HG02759 (cell line): ENCODE data around the gene TSPAN9.

Source experiments
- ATAC-seq: cut with Tn5 transposase; IDR thresholded peaks from one replicate; pipeline ENCODE4 v1.9.1; 2021; ENCODE audit warnings: mild to moderate bottlenecking, moderate library complexity; ENCODE audit not compliant: unreplicated experiment

The TSPAN9 gene

DNA sequence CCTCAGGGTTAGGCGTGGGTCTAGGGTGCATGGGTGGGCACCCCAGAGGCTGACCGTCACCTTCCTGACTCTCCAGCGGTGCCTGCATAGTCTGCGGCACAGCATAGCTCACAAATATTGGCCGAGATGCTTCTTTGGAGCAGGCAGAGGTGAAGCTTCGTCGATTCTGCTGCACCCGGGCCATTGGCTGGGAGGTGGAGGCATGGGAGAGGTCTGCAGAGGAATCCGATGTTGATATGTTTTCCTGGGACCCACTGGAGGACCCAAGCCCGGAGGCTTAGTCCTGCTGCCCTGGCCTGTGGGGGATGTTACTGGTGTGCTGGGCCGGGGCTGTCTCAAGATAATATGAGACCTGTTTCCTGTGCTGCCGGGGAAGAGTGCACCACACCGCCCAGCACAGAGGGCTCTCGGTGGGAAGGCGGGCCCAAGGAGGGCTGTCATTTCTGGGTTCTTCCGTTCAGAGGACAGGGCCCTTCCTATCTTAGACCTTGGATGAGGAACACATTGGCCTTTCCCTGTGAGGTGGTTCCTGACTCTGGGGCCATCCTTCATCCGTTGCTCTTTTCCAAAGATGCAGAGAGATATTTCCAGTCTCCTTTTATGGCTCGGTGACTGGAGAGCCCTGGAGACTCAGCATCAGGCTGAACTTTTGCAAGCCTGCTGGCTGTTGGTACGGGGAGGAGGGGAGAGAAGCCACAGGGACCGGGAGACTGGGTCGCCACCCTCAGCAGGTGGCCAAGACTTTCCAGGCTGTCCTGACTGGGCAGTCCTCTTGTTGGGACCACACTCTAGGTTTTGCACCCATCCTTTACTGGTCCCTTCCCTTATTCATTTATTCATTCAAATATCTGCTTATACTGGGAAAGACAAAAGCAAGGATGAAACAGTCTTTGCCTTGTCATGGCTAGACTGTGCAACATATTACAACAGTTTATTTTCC, 143.5 kb downstream of the TSPAN9 start:
- no peak for ATAC-seq

DNA sequence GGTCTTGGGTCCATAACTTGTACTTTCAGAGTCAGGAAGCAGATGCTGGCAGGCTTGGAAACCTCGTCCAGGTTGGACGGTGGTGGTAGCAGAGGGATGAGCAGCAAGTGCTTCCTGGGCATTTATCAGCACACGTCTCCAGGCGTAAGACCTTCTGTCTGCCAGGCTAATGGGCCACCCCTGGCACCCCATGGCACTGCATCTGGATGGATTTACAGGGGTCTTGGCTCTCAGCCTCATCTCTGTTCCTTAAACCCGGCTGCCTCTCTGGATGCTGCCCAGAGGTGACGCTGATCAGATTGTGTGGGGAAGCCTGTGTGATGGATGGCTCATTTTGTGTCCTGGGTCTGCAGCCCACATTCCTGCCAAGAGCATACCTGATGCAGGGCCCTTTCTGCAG, 145.1 kb downstream of the TSPAN9 start:
- no peak for ATAC-seq

DNA sequence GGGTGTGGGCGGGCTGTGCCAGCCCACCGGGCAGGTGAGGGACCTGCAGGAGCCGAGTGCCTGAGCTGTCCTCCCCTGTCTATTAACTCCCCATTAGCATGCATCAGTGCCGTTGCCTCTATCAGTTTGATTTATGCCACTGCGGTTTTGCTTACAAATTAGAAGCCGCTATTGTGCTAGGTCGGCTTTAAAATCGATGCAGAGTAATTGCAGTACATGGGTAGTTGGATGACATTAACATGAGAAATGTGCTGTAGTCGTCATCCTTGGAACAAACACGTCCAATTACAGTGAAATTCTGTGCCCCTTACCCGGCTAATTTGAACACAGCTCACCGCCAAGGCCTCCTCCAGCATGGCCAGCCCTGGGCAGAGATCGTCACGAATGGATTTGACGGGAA, 145.8 kb downstream of the TSPAN9 start:
- ATAC-seq = no peak

DNA sequence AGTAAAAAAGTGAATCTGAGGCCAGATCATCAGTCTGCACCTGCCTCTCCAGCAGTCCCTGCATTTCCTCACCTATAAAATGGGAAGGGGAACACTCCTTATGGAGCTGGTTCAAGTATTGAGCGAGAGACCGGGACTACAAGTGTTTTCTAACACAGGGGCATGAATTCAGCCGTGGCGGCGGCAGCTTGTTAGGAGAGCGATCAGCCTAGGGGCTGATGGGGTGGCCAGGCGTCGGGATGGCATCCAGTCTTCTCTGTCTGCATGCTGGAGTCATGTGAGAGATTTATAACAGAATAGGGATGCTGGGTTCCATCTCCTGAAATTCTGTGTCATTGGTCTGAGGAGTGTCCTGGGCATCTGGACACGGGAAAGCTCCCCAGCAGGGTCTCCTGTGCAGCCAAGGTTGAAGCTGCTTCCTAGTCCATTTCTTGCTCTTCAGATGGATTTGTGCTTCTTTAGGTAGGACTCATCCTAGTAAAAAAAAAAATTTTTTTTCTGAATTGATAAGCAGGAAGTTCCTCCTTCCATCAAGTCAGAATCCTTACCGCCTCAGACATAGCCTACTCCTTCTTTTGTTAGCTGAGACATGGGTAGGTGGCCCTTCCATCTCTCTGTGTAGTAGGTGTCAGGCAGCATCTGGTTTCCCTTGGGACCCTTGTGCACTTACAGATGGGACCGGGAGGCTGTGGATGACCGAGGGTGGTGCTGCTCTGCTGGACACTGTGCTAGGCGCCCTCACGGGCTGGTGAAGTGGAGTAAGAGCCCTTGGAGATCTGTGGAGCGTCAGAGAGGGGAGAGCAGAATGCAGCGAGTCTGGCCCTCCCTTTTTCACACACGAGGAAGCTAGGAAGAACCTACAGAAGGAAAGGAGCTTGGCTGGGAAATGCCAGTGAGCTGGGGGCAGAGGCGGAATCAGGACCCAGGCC, 146.7 kb downstream of the TSPAN9 start:
- ATAC-seq = no peak

DNA sequence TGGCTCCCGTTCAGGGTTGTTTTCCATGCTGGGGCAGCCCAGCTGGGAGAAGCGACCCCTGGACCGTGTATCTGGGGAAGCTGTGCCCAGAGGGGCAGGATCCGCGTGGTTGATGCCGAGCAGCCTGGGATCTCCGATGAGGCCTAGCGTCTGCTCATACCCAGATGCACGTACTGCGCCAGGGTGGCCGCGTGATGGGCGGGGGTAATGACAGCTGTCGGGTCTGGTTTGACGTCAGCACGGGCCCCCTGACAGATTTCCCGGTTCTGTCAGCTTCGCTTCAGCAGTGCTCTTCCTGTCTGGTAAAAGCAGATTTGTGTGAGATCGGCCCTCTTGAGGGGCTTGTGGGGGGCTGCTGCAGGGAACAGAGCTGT, 147.3 kb downstream of the TSPAN9 start:
- ATAC-seq = no peak

DNA sequence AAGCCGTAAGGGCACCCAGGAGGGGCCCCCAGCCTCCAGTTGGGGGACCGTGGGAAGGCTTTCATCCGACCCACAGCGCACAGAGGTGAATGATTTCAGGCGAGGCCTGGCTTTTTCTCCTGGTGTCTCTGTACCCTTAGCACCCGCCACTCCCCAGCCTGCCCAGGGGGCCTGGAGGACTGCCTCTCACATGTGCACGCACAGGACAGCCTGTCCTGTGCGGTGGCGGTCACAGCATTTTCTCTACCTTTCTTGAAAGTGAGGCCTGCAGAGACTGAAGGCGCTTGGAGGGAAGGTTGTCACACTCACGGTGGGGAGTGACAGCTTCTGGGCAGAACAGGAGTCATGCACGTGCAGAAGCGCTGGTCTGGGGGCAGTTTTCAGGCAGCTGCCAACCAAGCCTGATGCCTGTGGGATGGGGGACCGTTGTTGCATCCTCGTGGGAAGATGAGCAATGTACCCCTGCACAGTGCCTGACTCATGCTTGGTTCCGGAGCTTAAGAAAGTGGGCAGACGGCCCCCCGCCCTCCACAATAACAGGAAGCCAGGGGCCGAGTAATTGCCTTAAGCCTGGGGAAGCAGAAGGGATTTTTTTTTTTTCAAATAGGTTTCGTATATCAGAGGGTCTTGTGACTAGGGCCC, 148.1 kb downstream of the TSPAN9 start:
- ATAC-seq = no peak

DNA sequence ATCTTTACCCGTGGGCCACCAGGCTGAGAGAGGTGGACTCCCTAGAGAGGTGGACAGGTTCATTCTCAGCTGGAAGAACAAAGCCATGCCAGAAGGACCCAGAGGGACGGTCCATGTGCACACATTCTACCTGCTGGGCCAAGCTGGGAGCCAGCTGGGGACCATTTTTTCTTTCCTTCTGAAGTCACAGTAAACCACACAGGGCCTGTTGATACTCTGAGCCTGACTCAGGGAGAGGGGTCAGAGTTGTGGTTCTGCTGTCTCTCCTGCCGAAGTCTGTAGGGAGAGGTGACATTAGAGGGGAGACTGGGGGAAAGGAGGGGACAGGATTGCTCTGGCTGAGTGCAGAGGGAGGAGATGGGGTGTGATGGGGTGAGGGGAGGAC, 148.6 kb downstream of the TSPAN9 start:
- ATAC-seq = no peak

DNA sequence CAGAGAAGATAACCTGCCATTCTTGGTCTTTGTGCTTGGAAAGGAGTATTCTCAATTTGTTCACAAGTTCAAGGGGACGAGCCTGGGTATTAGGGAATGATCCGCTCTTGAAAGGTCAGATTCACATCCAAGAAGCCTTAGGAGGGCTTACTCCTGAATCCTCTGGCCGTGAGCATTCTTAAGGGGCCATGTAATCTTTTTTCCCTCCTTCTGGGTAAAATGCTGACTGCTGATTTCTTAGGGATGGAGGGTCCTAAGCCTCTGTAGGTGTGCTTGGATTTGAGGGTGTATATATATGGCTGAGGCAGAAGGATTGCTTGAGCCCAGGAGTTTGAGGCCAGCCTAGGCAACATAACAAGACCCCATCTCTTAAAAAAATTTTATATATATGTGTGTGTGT, 149.1 kb downstream of the TSPAN9 start:
- no peak for ATAC-seq

DNA sequence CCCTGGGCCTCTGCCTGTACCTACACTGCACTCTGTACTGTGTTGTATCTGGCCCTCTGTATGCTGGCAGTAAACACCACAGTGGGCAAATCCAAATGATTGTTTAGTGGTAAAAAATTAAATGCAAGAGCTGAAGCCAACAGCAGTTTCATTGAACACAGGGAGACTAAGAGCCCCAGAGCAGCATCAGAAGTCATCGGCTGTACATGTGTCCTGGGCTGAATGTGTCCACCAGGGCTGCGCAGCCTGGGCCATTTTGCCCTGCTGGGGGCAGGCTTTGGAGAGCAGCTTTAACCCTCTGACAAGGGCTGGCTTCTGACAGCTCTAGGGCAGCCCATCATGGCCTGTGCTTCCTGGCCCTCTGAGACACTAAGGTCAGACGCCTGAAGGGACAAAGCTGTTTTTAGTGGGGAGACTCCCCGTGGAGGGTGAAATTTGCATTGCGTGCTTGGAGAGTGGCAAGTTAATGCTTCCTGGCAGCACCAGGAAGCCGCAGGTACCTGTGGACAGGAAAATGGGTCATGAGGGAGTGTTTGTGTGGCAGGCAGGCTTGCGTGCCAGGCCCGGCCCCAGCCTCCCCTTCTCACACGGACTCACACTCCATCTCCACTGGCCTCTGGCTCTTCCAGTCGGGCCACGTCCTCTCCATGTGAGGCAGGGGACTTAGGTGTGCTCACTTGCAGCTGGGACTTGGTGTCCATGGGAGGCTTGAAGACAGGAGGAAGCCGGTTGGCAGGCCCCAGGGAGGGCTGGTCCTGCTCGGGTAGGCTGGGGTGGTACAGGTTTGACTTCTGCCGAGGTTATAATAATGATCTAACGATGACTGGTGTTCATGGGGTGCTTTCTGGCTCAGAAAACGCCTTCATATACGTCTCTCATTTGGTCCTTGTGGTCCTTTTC, 150.1 kb downstream of the TSPAN9 start:
- no peak for ATAC-seq

DNA sequence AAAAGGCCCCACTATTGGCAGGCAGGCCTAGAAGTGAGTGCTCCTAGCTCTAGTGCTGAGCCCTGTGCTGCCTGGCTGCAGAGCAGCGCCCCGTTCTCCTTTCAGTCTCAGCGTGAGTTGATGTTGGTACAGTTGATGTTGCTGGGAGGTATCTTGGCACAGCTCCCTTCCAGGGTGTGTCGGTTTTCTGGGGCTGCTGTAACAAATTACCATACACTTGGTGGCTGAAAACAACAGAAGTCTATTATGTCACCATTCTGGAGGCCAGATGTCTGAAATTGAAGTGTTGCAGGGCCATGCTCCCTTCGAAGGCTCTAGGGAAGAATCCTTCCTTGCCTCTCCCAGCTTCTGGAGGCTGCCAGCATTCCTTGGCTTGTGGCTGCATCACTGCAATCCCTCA, 151.4 kb downstream of the TSPAN9 start:
- no peak for ATAC-seq

DNA sequence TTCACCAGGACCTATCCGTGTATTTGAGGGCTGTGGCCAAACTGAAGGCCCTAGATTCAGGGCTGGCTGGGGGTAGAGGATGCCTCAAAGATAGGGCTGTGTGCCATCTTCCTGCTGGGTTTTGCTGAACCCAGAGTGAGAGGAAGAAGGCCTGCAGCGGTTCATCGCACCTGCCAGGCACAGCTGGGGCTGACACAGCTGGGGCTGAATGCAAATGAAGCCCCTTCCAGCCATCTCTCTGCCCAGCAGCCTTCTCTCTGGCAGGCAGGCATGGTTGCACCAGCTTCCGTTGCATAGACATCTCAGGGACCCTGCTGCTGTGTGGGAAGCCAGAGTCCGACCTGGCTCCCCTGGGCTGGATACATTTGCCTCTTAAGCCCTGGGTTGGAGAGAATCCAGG, 152.4 kb downstream of the TSPAN9 start:
- no peak for ATAC-seq

DNA sequence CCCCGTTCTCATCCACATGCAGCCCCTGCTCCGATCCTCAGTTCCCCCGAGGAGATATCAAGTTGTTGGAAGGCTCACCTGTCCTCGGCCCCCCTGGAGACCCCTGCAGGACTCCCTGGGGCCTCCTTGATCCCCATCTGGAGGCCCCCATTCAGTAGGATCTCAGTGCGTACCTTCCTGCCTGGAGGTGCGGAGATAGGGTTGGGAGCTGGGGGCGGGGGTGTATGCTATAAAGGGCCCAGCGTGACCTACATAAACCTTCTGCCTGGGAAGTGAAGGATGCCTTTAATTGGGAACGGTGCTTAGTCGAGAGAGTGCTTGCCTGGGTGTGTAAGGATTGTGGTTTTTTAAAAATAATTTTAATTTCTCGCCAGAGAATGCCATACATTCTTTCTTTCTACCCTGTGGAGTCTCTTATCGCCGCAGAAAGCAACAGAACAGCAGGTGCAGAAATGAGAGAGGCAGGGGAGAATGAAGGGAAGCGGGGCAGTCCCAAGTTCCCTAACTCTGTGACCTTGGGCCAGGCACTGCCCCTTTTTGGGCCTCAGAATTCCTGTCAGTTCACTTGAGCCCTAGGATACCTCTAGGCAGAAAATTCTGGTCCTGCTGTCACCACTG, 153.7 kb downstream of the TSPAN9 start:
- ATAC-seq = no peak

DNA sequence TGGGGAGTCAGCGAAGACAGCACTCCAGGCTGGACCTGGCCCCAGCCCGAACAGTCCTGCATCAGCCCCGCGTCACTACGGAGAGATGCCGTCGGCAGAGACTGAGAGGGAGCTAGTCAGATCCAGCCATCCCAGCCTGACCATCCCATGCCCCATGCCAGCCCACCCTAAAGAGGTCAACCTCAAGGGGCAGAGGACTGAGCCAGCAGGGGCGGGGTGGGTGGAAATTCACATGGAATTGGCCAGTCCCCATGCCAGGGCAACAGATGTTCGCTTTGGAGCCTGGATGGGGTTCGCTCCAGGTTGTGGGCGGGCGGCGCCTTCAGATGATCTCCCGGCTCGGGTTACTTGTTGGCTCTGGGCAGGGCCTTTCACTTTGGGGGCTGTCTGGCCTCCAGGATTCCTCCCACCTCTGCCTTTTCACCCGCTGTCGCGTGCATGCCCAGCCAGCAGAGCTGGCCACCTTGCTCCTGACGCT, 154.3 kb downstream of the TSPAN9 start:
- no peak for ATAC-seq

DNA sequence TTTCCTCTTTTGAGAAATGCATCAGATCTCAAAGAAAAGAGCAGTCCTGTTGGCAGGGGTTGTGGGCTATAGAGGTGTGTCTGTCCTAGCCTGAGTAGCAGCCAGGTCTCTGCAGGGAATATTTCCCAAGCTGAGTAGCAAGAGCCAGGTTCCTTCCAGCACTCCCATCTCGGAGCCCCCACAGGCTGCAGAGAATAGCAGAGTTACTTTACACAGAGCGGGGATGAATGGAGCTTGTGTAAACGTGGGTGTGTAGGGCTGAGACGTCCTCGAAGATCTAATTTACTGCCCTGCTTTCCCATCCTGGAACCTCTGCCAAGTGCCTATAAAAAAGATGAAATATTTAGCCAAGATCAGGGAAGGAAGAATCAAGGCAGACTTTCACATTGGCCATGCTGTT, 156.6 kb downstream of the TSPAN9 start:
- no peak for ATAC-seq

DNA sequence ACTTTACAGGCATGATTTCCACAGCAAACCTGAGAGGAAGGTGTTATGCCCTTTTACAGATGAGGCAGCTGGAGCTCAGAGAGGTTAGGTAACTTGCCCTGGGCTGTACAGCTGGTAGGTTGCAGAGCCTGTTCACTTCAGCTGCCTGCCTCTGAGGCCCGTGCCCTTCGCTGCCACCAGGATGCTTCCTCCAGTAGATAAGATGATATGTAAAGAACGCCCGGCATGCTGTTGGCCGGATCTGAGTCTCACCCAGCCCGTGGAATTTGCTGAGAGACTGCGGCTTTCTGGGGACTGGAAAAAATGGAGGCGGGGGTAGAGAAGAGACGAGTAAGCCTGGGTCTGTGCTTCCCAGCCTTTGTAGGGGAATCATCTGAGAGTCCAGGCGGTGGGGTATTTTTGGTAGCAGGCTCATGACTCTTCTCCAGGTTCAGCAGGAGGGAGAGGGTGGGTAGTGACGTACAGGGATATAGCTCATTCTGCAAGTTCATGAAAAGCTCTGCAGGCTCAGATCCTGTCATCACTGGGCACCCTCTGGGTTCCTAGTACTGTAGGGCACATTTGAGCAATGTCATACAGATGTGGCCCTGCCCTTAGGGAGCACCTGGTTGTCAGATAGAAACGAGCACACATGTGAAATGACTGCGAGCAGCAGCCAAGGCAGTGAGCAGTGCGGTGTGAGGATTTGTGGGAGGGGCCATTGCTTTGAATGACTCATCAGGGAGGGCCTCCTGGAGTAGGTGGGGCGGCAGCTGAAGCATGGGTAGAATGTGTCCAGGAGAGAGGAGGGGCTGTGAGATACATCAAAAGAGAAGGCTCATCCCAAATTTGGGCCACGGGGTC, 159.4 kb downstream of the TSPAN9 start:
- ATAC-seq = peak; percentile 48

DNA sequence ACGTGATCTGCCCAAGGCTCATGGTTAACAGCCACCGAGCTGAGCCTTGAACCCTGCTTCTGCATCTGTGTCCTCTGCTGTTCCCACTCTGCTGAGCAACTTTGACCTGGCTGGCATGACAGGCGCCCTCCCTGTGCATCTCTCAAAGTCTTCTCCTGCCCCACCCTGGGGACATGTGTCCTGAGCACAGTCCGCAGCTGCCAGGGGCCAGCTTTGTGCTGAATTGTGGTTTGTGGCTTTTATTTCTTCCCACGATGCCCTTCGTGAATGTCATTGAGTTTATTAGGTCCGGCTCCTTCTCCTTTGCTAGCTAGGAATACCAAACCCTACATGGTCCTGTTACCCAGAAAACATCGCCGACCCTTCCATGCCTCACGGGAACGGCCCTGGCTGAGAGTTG, 161.0 kb downstream of the TSPAN9 start:
- ATAC-seq = no peak

DNA sequence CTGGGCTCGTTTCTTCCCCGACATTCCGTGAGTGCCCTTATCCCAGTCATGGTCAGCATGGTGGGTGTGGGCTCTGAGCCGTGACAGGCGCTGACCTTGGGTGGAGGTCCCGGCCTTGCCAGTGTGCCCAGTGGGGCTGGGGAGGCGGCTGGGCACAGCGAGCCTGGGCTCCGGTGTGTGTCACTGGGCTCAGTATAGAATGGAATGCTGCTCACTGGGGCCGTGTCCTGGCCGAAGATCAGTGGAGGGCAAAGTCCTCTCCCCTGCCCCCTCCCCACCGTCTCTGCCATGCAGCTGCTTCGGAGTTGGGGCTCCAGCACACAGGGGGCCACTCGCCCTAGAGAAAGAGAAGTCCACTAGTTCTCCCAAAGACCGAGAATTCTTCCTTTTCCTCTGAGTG, 164.4 kb downstream of the TSPAN9 start:
- ATAC-seq = no peak

DNA sequence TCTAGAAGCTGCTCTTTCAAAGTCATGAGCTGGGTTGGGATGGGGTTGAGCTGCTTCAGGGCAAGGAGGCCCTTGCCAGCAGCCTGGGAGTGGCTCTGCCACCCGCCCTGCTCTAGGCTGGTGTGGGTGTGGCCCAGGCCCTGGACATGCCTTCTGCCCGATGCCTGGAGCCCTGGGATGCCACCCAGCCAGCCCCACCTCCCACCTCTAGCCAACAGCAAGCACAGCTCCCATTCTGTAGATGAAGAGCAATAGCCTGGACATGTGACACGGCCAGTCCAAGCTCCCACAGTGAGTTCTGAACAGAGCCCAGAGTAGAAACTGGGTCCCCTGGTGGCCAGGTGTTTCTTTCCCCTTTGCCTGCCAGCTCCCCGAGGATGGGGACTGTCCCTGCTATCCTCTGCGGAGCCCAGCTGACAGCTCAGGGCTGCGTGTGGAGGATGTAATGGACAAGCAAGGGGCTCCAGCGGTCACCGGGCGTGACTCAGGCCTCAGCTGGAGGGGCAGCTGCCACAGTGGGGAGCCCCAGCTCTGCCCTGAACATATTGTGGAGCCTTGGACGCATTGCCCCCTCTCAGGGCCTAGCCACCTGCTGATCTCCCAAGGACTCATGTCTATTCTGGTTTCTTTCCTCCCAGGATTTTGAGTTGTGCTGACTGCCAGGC, 165.2 kb downstream of the TSPAN9 start:
- no peak for ATAC-seq
